GM21528 (cell line): ENCODE data around the gene SMIM5.
"Not testable (repeated sequence)": the region's sequence is repeated elsewhere in the genome, so short reads cannot be mapped to it uniquely, and the experiment has no call there.

Source experiments
- ATAC-seq: cut with Tn5 transposase; IDR thresholded peaks from one replicate; pipeline ENCODE4 v1.9.1; 2021; ENCODE audit warnings: mild to moderate bottlenecking, moderate library complexity; ENCODE audit not compliant: unreplicated experiment, low FRiP score

Gene SMIM5

GRCh38 chr17:75624021-75624420 is 9.2 kb upstream of the SMIM5 start:
- ATAC-seq = no peak

DNA sequence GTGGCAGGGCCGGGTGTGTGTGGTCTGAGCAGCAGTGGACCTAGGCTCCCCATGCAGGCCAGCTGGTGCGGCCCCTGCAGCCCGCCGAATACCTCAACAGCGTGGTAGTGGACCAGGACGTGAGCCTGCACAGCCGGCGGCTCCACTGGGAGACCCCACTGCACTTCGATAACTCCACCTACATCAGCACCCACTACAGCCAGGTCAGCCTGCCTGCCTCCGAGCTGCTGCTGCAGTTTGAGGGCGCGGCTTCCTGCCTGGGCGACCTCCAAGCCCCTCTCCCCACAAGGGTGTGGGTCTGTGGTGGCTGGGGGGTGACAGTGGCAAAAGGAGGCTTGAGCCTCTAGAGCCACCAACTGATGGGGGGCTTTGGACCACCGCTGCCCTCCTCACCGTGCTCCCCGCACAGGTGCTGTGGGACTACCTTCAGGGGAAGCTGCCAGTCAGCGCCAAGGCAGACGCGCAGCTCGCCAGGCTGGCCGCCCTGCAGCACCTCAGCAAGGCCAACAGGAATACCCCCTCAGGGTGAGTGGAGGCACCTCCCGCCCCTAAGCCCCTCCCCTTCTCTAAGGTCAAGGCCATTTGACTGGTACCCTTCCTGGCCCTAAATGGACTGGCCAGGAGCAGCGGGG is 8.4 kb upstream of the SMIM5 start:
- ATAC-seq = no peak

GRCh38 chr17:75625813-75626486 is 7.3 kb upstream of the SMIM5 start:
- no peak for ATAC-seq

DNA sequence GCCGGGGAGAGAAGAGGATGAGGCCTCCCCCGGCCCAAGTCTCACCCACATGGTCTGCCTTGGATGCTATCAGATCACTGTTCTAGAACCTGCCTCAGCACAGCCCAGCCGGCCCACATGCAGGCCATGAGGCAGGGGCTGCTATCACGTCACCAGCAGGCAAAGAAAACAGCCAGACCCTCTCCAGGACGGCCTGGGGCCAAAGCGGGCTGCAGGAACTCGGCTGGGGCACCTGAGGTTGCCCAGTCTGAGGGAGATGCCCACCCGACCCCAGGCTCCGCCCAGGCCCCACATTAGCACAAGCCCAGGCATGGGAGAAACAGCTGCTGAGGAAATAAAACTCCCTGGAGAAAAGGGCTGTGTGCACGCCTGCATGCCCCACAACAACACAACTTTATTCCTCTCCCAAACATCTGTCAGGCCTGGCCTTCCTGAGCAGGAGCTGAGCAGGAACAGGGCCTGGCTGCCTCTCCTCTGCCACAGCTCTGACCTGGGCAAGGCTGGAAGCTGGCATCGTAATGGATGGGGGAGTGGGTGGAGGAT is 6.7 kb upstream of the SMIM5 start:
- no peak for ATAC-seq

- no peak for ATAC-seq
Measured at GRCh38 chr17:75627094-75627493, 6.1 kb upstream of the SMIM5 start.

DNA sequence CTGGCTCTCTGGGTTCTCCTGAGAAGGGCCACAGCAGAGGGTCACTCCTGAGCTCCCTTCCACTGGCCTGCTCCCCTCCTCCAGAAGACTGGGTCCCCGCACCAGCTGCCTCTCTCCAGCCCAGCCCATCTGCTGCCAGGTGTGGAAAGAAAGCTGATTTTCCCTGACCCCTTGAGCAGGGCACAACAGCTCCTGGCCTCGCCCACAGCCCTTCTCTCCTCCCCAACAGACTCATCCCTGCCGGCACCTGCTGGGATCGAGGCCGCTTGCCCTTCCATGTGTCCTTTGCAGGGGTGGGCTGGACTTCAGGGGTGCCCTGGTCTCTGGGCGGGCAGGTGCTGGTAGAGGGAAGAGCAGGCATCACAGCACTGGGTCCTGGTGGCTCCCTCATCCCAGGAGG is 4.8 kb upstream of the SMIM5 start:
- no peak for ATAC-seq

DNA sequence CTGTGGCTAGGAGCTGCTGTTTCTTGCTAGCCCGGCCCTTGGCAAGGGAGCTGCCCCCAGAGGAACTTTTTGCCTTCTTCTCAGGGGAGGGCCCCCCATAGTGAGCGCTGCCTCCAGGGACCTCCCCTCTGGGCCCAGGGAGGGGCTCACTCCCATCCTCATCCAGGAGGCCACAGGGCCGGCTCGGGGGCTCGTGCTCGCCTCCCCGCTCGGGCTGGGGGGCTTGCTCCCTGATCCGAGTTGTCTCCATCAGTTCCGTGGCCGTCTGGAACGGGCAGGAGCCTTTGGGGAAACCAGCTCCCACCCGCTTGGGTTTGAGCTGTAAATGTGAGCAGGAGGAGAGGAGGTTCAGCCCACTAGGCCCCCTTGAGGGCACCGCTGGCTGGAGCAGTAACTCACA is 4.1 kb upstream of the SMIM5 start:
- no peak for ATAC-seq

GRCh38 chr17:75630071-75630917 is 2.9 kb upstream of the SMIM5 start:
- ATAC-seq = no peak

GRCh38 chr17:75631353-75631752 is 1.9 kb upstream of the SMIM5 start:
- ATAC-seq = no peak

GRCh38 chr17:75632428-75632827 is 806 bp upstream of the SMIM5 start:
- ATAC-seq = no peak

DNA sequence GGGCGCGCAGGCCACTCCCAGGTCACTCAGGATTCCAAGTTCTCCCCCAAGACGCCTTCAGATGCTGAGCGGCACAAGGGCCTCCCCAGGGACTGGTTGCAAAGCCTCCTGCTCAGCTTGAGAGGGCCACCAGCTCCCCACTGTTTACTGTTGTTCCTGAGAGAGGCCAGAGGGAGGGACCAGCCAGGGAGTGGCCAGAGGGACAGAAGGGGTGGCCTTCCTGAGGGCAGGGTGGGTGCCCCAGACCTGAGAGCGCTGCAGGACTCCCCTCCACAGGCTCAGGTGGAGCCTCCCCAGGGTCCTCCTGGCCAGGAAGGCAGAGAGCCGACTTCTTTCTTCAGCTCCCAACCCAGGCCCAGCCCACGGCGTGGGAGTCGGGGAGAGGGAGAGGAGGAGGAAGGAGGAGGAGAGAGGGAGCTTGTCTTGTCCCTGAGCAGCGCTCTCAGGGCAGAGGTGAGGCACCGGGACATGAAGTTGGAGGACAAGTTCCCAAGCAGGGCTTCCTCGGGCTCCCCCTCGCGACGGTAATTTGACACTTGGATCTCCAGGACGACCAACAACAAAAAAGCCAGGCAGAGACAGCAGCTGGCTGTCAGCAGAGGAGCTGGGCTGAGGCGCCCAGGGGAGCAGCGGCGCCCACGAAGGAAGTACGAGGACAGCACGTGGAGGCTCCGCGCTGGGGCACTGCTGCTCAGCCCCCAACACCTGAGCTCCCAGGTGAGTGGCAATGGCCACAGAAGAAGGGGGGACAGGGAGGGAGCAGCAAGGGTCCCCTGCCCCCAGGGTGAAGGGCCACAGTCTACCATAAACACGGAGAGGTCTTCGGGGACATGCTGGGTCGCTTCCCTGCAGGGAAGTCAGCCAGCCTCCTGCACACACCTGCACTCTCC is 497 bp downstream of the SMIM5 start:
- ATAC-seq = no peak

- no peak for ATAC-seq
Measured at GRCh38 chr17:75634376-75634740, 1.1 kb downstream of the SMIM5 start.

- no peak for ATAC-seq
Measured at GRCh38 chr17:75634754-75635609, 1.7 kb downstream of the SMIM5 start.

- no peak for ATAC-seq
Measured at GRCh38 chr17:75635610-75636202, 2.5 kb downstream of the SMIM5 start.

GRCh38 chr17:75636381-75637142 is 3.3 kb downstream of the SMIM5 start:
- no peak for ATAC-seq

DNA sequence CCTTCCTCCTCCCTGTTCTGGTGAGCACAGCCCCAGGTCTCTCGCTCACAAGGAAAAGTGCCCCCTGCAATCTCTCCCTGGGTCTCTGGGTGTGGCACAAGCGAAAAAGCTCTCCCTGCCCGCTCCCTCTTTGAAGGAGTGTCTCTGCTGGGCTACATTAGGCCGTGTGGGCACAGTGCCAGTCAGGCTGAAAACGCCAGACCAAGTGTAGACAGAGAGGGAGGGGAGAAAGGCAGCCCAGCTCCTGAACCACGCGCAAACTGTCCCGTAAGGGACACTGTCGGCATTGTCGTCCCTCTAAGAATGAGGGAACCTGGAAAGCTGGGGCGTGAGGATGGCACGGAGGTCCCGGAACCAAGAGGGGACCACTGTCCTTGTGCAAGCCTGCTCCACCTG is 3.9 kb downstream of the SMIM5 start:
- no peak for ATAC-seq

DNA sequence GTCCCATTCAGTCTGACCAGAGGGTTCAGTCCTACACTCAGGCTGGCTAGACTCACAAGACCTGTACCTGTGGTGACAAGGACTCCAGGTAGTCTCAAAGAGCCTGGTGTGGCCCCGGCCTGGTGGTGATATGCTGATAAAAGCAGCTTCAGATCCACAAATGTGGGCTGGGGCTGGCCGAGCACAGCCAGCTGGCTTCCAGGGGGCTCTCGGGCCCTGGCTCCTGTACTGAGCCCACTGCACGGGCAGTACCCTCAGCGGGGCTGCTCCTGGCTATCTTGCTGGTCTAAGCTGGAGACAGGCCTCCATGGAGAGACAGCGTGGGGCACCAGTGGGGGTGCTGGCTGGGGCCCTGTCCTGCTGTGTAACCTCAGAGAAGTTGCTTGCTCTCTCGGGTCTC is 4.3 kb downstream of the SMIM5 start:
- ATAC-seq = no peak

- not testable (repeated sequence) for ATAC-seq
Measured at GRCh38 chr17:75638039-75638438, 4.8 kb downstream of the SMIM5 start.
